Measurements from ENCODE around the gene SFXN5. TPM values are rescaled to one million over a fixed set of nuclear protein-coding genes. Genes with fewer than 3 reads are reported as not detected.
A peak's percentile ranks its signal among the peaks of the same experiment; 100 is the strongest.

SFXN5 gene
- total and polyA plus RNA-seq, 2 donors (not counting 3 experiments of a cell fraction or from before 2014, with no cell fraction given): 18.7 to 28.6 TPM

DNA sequence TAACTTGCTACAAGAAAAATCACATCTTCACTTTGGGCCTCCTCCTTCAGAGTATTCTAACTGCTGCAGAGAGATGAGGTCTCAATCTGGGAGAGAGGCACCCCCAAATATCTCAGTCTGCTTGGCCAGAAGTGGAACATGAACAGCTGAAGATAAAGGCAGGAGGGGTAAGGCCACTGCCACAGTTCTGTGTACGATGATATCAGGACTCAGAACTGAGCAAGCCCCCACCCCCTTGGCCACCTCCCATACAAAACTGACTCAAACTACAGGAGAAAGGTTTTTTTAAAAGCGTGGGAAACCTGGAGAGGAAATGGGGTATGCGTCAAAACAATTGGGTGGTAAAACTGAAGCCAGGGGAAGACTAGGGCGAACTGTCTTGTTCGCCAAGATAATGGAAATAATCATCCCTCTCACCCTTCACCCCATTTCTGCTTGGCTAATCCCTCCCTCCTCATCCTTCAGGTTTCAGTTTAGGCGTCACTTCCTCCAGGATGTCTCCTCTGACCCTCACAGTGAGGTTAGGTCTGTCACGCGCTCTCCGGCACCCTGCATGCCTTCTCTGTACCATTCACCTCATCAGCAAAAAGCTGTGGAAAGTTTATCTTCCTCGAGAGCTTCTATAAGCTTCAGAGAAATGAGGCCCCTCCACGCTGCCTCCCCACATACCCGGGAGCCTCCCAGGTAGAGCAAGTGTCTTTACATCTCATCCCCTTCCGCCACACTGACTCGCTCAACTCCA, 64.4 kb downstream of the SFXN5 start:
- TF ChIP-seq CTCF (IDR thresholded peaks at IDR 0.05; ENCODE audit: extremely low read depth in 1 of 2, insufficient read depth in 1 of 2, low read depth in 1 of 2, low read length in 2 of 2) (no peak), MAX (IDR thresholded peaks at IDR 0.05; ENCODE audit: insufficient read depth, insufficient read length) (no peak), MYC (IDR thresholded peaks at IDR 0.05; ENCODE audit: low read depth, low read length) (no peak), FOS (IDR thresholded peaks at IDR 0.05; ENCODE audit: borderline replicate concordance, insufficient read depth, low read length) (no peak), POLR2A (IDR thresholded peaks at IDR 0.05; ENCODE audit: low read depth, low read length) (no peak), JUN (IDR thresholded peaks at IDR 0.05; ENCODE audit: borderline replicate concordance, insufficient read depth, insufficient read length, low read depth) (no peak), GATA2 (IDR thresholded peaks at IDR 0.05; ENCODE audit: insufficient read depth, insufficient read length, low read depth, low read length) (no peak), EZH2 (IDR thresholded peaks at IDR 0.05; ENCODE audit: borderline replicate concordance, low read depth, low read length, severe bottlenecking) (no peak)
- ChIA-PET CTCF (interaction anchor here (1.4 to 1.7 kb wide), 2 partner anchors 170 kb away, joined by 3 to 6 read pairs; no protein-coding TSS in a partner anchor), POLR2A (no interaction called here)
- H4K20me1 ChIP-seq (replicated peaks; ENCODE audit: control insufficient read depth, extremely low read depth, insufficient read depth, low read length): no peaks in the 10 kb centered on the region
- peak; percentile 87 for FAIRE-seq
- BruUV-seq (replicated peaks): no TSS peak
- DNase-seq (ENCODE audit: low read depth, low spot score): peak; percentile 87
- no peak overlapping the region for H2AFZ ChIP-seq (ENCODE audit: low read depth, low read length)
- H3K27me3 ChIP-seq (ENCODE audit: control insufficient read depth in 2 of 2, insufficient read depth in 2 of 2, low read length in 2 of 2): no peaks in the 10 kb centered on the region
- H3K27ac ChIP-seq (ENCODE audit: insufficient read depth, low read depth, low read length): peak overlapping the region; percentile 26
- no peak overlapping the region for H3K4me3 ChIP-seq (replicated peaks in 1 of 3; ENCODE audit: insufficient read depth in 1 of 3, low read depth in 1 of 3, low read length in 3 of 3)
- H3K9me3 ChIP-seq (replicated peaks; ENCODE audit: control insufficient read depth, insufficient read depth, low read length): no peaks in the 10 kb centered on the region
- H3K36me3 ChIP-seq (ENCODE audit: control insufficient read depth in 2 of 2, extremely low read depth in 1 of 2, insufficient read depth in 2 of 2, low read length in 2 of 2): no peaks in the 10 kb centered on the region
- peaks cover 11% of the 10 kb centered on the region for H3K4me1 ChIP-seq (ENCODE audit: control insufficient read depth, extremely low read depth, insufficient read depth, low read length)
- H3K9me1 ChIP-seq (replicated peaks; ENCODE audit: control insufficient read depth, extremely low read depth, insufficient read depth, low read length): no peaks in the 10 kb centered on the region
- dilution Hi-C loops (cut with MboI; ENCODE audit: extremely low pct_ligation_motif_present, low sequenced_read_pairs) (no loop called here), intact Hi-C loops (cut with micrococcal nuclease) (no loop called here)
- no peaks in the 10 kb centered on the region for H3K79me2 ChIP-seq (ENCODE audit: control insufficient read depth, insufficient read depth, low read length)
- H3K9ac ChIP-seq (replicated peaks; ENCODE audit: extremely low read depth, insufficient read depth, low read length): no peak overlapping the region
- no peak overlapping the region for H3K4me2 ChIP-seq (ENCODE audit: insufficient read depth, low read length)
